DMS153 treated with DMSO at 0.1 percent for 48 hours (cell line): ENCODE data around the gene TM9SF4.

Experiments
- DNase-seq: peaks from one replicate; lab custom pipeline; 2025; ENCODE audit not compliant: unreplicated experiment; lab: John Stamatoyannopoulos, UW

The TM9SF4 gene

GRCh38 chr20:32126919-32127318 is 17.4 kb downstream of the TM9SF4 start:
- DNase-seq: no peak

GRCh38 chr20:32127347-32127746 is 17.8 kb downstream of the TM9SF4 start:
- no peak for DNase-seq

- no peak for DNase-seq
Observed at GRCh38 chr20:32128167-32128566, 18.7 kb downstream of the TM9SF4 start.

GRCh38 chr20:32129863-32130262 is 20.3 kb downstream of the TM9SF4 start:
- no peak for DNase-seq

GRCh38 chr20:32130352-32130751 is 20.8 kb downstream of the TM9SF4 start:
- DNase-seq: no peak

- DNase-seq: no peak
Observed at GRCh38 chr20:32130965-32131364, 21.5 kb downstream of the TM9SF4 start.

GRCh38 chr20:32132911-32133549 is 23.5 kb downstream of the TM9SF4 start:
- no peak for DNase-seq

GRCh38 chr20:32134026-32134425 is 24.5 kb downstream of the TM9SF4 start:
- DNase-seq: no peak

GRCh38 chr20:32135983-32136515 is 26.5 kb downstream of the TM9SF4 start:
- DNase-seq: no peak

GRCh38 chr20:32138921-32139320 is 29.4 kb downstream of the TM9SF4 start:
- DNase-seq: no peak

- no peak for DNase-seq
Observed at GRCh38 chr20:32139947-32140346, 30.4 kb downstream of the TM9SF4 start.

GRCh38 chr20:32140603-32141002 is 31.1 kb downstream of the TM9SF4 start:
- no peak for DNase-seq

GRCh38 chr20:32141465-32141980 is 32.0 kb downstream of the TM9SF4 start:
- DNase-seq: no peak

- DNase-seq: no peak
Observed at GRCh38 chr20:32142088-32142487, 32.6 kb downstream of the TM9SF4 start.

- no peak for DNase-seq
Observed at GRCh38 chr20:32142991-32143390, 33.5 kb downstream of the TM9SF4 start.

GRCh38 chr20:32144898-32145662 is 35.6 kb downstream of the TM9SF4 start:
- DNase-seq: no peak

GRCh38 chr20:32149566-32150170 is 40.2 kb downstream of the TM9SF4 start:
- DNase-seq: no peak

- DNase-seq: no peak
Observed at GRCh38 chr20:32150291-32150848, 40.9 kb downstream of the TM9SF4 start.

GRCh38 chr20:32152421-32153155 is 43.1 kb downstream of the TM9SF4 start:
- no peak for DNase-seq

- DNase-seq: no peak
Observed at GRCh38 chr20:32153156-32153665, 43.7 kb downstream of the TM9SF4 start.

- DNase-seq: no peak
Observed at GRCh38 chr20:32153771-32154170, 44.3 kb downstream of the TM9SF4 start.
